Measurements from ENCODE around the gene TCF20. TPM values are rescaled to one million over a fixed set of nuclear protein-coding genes. Genes with fewer than 3 reads are reported as not detected.

TCF20 gene
- polyA plus RNA-seq, 5 donors, result 20.6 to 24.9 (median 23.2) TPM

- no peak for DNase-seq
Measured at GRCh38 chr22:42301742-42302102, 31.3 kb upstream of the TCF20 start.

GRCh38 chr22:42301077-42301741 is 30.8 kb upstream of the TCF20 start:
- DNase-seq, result no peak

- DNase-seq, result no peak
Measured at GRCh38 chr22:42300259-42301076, 30.0 kb upstream of the TCF20 start.

GRCh38 chr22:42299586-42300258 is 29.3 kb upstream of the TCF20 start:
- no peak for DNase-seq

- DNase-seq, result no peak
Measured at GRCh38 chr22:42298746-42299145, 28.3 kb upstream of the TCF20 start.

GRCh38 chr22:42297778-42298177 is 27.3 kb upstream of the TCF20 start:
- DNase-seq, result no peak

GRCh38 chr22:42296883-42297282 is 26.4 kb upstream of the TCF20 start:
- DNase-seq, result no peak

GRCh38 chr22:42296381-42296853 is 26.0 kb upstream of the TCF20 start:
- DNase-seq, result no peak

- DNase-seq, result no peak
Measured at GRCh38 chr22:42294034-42294985, 23.9 kb upstream of the TCF20 start.

- DNase-seq, result no peak
Measured at GRCh38 chr22:42292732-42293520, 22.5 kb upstream of the TCF20 start.

GRCh38 chr22:42291287-42291686 is 20.8 kb upstream of the TCF20 start:
- no peak for DNase-seq

GRCh38 chr22:42289671-42290541 is 19.5 kb upstream of the TCF20 start:
- DNase-seq, result no peak

- DNase-seq, result no peak
Measured at GRCh38 chr22:42288791-42289190, 18.3 kb upstream of the TCF20 start.

GRCh38 chr22:42287174-42287890 is 16.9 kb upstream of the TCF20 start:
- DNase-seq, result no peak

- no peak for DNase-seq
Measured at GRCh38 chr22:42286205-42286604, 15.8 kb upstream of the TCF20 start.

GRCh38 chr22:42285604-42286003 is 15.2 kb upstream of the TCF20 start:
- DNase-seq, result no peak

GRCh38 chr22:42284643-42285181 is 14.3 kb upstream of the TCF20 start:
- no peak for DNase-seq

- no peak for DNase-seq
Measured at GRCh38 chr22:42284202-42284591, 13.7 kb upstream of the TCF20 start.
